ENCODE results near the gene GADD45B.

- TF ChIP-seq, protein P1, sequence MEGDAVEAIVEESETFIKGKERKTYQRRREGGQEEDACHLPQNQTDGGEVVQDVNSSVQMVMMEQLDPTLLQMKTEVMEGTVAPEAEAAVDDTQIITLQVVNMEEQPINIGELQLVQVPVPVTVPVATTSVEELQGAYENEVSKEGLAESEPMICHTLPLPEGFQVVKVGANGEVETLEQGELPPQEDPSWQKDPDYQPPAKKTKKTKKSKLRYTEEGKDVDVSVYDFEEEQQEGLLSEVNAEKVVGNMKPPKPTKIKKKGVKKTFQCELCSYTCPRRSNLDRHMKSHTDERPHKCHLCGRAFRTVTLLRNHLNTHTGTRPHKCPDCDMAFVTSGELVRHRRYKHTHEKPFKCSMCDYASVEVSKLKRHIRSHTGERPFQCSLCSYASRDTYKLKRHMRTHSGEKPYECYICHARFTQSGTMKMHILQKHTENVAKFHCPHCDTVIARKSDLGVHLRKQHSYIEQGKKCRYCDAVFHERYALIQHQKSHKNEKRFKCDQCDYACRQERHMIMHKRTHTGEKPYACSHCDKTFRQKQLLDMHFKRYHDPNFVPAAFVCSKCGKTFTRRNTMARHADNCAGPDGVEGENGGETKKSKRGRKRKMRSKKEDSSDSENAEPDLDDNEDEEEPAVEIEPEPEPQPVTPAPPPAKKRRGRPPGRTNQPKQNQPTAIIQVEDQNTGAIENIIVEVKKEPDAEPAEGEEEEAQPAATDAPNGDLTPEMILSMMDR (IDR thresholded peaks at IDR 0.05; ENCODE audit: insufficient read depth, low read length, poor library complexity, severe bottlenecking): no peak
- no peak for TF ChIP-seq EZH2phosphoT487 (conservative IDR thresholded peaks at IDR 0.05; ENCODE audit: low read length)
Measured at GRCh38 chr19:2455851-2456570, 19.9 kb upstream of the GADD45B start.
